Measurements from ENCODE around the gene LGMN. TPM values are rescaled to one million over a fixed set of nuclear protein-coding genes. Genes with fewer than 3 reads are reported as not detected.
"Not testable (repeated sequence)": the region's sequence is repeated elsewhere in the genome, so short reads cannot be mapped to it uniquely, and the experiment has no call there.

The LGMN gene
- total RNA-seq, 1 donor from 2014 or later: 86.2 TPM

DNA sequence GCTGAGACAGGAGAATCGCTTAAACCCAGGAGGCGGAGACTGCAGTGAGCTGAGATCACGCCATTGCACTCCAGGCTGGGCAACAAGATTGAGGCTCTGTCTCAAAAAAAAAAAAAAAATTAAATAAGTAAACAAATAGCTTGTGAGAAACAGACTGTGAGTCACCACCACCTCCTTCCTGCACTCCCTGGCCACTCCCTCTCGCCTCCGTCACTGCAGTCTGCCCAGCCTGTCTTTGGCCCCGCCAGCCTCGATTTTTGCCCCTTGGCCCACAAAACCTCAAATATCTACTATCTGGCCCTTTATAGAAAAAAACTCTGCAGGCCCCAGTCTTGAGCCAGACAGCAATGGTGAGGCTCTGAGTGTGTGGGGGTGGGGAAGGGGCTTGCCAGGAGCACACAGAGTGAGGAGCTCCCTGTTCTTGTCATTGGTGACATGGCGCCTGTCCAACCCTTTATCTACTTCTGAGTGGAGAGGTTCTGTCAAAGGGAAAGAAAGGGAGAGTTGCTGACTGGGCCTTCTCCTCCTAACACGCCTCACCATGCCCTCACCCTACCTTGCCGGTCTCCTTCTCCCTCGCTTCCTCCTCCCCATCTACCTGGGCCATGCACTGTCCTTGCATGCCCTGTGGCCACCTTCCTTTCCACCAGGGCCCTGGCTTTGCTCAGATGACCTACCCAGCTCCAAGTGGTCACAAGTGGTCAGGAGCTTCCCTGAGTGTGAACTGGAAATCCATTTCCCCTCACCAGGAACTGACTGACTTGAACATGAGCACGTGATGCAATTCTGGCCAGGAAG is 22.1 kb downstream of the LGMN start:
- DNase-seq: no peak

DNA sequence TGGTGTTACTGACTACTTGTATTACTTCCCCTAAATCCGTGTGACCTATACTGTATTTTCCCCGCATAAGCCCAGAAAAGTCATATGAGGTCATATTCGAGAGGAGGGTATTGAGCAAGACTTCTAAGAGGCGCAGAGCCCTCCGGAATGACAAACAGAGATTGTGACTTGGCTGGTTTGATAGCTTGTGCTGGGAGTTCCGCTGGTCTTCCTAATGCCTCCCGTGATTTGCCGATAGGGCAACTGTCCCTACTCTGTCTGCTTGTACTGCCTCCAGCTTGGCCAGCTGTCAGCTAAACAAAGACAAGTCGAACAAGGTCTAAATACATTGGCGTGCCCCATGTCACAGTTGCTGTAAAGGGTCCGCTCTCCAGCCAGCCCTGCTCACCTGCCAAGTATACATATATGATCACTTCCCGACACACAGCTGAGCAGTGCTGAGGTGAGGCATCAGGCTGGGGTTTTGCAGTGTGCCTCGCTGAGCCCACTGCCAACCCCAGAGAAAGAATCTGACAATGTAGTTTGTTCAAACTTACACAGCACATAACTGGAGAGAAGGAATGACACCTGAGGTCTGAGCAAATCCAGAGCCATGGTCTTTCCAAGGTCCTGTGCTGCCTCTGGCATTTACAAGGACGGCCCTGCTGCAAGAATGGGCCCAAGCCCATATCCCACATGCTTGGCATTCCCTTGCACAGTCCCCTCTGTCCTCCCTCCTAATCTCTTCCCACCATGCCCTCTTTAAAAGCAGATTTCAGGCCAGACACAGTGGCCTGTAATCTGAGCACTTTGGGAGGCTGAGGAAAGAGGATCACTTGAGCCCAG is 23.7 kb downstream of the LGMN start:
- DNase-seq: no peak

DNA sequence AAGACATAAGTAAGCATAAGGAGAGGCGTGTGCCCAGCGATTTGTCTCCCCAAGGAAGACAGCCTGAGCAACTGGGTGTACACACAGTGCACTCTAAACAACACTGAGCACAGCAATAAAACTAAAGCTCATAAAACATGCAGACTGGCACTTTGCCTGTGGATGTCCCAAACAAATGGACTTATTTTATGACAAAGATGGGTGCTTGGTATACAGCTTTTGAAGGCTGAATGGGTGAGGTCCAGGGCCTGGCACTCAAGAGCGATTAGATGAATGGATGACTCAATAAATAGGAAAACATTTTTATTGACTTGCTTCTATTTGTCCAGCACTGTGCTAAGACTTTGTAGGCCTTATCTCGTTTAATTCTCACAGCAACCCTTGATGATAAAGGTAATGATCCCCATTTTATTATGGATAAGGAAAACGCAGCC is 28.5 kb downstream of the LGMN start:
- DNase-seq: peak; percentile 37

GRCh38 chr14:92719421-92719820 is 29.0 kb downstream of the LGMN start:
- peak; percentile 38 for DNase-seq

GRCh38 chr14:92718664-92719063 is 29.8 kb downstream of the LGMN start:
- no peak for DNase-seq

- no peak for DNase-seq
Measured at GRCh38 chr14:92717571-92718042, 30.8 kb downstream of the LGMN start.

- DNase-seq: no peak
Measured at GRCh38 chr14:92716131-92716530, 32.3 kb downstream of the LGMN start.

GRCh38 chr14:92714739-92715307 is 33.6 kb downstream of the LGMN start:
- not testable (repeated sequence) for DNase-seq

- no peak for DNase-seq
Measured at GRCh38 chr14:92712654-92713051, 35.8 kb downstream of the LGMN start.

GRCh38 chr14:92711976-92712653 is 36.3 kb downstream of the LGMN start:
- no peak for DNase-seq

DNA sequence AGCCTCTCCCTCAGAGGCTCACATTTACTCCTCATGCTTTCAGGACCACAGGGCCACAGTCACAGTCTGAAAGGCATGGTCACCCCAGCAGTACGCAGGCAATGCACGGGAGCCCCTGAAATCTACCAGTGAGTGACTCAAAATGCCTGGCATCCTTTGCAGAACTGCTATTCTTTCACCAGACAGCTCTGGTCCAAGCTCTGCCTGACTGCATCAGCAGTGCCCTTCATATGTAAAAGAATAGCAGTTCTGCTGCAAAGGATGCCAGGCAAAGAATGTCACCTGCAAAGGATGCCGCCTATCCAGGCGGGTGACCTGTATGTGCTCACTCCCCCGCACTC is 38.5 kb downstream of the LGMN start:
- no peak for DNase-seq

DNA sequence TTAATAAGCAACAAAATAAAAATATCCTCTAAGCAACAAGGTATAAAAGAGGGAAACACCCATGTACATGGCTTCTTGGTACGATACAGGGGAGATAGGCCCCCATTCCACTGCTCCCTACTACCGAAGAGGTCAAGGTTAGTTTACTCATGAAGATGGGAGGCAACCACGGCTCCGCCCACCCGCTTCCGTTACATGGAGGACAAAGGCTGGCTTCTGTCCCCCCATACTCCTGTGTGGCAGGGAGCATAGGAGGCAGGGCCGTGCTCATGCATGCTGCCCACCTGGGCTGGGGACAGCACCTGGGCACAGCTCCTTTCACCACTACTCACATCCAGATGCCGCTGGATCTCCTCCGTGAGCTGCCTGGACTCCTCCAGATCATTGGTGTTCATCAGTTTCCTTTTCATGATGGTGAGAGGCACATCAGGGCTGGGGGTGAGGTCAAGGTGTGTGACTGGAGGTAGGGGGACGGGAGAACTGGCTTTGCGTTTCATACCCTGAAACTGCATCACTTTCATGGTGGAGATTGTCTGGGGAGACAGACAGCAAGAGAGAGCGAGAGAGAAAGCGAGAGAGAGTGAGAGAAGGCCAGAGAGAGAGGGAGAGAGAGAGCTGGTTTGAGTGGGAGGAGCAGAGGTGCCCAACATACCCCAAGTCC is 39.0 kb downstream of the LGMN start:
- no peak for DNase-seq

DNA sequence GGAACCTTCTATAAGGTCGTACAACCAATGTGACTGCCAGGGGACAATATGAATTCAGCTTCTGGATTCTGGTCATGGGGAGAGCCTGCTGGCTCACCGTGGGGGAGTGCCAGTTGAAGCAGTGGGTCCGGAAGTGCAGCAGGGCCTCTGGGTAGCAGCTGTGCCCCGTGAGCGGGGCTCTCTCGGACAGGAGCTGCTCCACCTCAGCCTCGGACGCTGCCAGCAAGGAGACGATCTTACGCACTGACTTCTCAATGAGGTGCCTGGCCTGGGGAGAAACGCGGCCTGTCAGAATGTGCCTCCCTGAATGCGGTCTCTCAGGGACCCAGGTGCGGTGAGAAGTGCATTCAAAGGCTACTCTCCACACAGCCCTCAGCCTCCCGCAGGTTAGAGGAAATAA is 42.0 kb downstream of the LGMN start:
- DNase-seq: no peak

DNA sequence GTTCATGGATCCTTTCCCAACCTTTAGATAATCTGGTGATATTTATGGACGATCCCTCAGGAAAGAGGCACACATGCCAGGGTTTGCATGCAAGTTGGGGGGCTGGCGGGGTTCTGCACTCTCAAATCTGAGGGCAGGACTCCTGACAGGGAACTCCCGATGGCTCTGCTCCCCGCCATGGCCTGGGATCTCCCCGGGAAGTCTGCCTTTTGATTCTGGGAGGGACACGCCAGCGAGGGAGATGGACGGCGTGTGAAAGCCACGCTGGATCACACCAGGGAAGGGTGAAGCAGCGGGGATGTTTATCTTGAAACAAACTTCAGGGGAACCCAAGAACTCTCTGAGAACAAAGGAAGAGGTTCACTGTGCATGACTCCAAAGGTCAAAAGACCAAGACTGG is 43.6 kb downstream of the LGMN start:
- no peak for DNase-seq

GRCh38 chr14:92704036-92704804 is 44.2 kb downstream of the LGMN start:
- DNase-seq: no peak

DNA sequence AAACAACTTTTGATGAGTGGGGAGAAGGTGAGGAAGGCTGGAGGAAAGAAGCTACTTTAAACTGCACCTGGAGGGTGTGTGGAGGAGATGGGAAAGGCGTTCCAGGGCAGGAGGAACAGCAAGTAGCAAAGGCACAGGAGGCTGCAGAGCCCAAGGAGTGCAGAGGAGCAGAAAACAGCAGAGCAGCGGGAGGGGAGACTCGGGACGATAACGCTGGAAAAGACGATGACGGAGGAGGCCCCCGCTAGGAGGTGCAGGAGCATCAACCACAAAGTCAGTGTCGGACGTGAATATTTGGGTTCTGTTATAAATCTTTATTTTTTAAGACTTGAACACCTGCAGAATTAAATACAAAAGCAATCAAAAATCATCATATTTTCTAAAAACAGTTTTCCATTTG is 44.9 kb downstream of the LGMN start:
- no peak for DNase-seq

DNA sequence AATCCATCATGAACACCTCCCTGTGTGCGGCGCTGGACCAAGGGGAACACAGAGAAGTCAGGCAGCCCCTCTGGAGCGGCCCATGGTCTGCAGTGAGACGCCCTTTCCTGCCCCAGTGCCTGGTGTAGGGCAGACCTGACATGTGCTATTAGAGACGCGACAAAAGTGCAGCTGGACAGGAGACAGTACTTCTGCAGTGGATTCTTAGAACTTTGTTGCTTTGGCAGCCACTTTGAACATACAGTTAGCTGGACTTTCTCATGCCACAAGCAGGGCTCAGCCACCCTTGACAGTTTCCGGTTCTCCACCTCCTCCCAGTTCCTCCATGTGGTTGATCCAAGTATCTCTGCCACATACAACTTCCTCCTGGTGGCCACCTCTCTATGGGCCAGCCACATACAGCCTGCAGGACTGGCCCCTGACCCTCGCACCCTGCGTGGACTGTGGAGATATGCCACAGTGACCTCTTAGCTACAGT is 45.9 kb downstream of the LGMN start:
- DNase-seq: no peak

GRCh38 chr14:92701826-92702225 is 46.6 kb downstream of the LGMN start:
- DNase-seq: no peak

- no peak for DNase-seq
Measured at GRCh38 chr14:92698393-92698792, 50.0 kb downstream of the LGMN start.

DNA sequence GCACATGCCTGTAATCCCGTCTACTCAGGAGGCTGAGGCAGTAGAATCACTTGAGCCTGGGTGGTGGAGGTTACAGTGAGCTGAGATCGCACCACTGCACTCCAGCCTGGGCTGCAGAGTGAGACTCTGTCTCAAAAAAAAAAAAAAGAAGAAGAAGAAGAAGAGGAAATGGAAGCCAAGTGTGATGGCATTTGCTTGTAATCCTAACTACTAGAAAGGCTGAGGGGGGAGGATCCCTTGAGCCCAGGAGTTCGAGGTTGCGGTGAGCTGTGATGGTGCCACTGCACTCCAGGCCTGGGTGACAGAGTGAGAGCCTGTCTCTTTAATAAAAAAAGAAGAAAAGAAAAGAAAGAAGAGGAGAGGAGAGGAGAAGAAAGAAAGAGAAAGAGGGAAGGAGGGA is 52.1 kb downstream of the LGMN start:
- DNase-seq: no peak

- DNase-seq: no peak
Measured at GRCh38 chr14:92695562-92695961, 52.9 kb downstream of the LGMN start.

Measured in skin of body (tissue), 2 donors.